ENCODE results near the gene ZDHHC14. TPM values are rescaled to one million over a fixed set of nuclear protein-coding genes. Genes with fewer than 3 reads are reported as not detected.
A peak's percentile ranks its signal among the peaks of the same experiment; 100 is the strongest.

The ZDHHC14 gene
- total and polyA plus RNA-seq, 2 of the 8 experiments (the other 6 are each of a cell fraction or from before 2014, with no cell fraction given): 2.9 to 5.3 TPM

DNA sequence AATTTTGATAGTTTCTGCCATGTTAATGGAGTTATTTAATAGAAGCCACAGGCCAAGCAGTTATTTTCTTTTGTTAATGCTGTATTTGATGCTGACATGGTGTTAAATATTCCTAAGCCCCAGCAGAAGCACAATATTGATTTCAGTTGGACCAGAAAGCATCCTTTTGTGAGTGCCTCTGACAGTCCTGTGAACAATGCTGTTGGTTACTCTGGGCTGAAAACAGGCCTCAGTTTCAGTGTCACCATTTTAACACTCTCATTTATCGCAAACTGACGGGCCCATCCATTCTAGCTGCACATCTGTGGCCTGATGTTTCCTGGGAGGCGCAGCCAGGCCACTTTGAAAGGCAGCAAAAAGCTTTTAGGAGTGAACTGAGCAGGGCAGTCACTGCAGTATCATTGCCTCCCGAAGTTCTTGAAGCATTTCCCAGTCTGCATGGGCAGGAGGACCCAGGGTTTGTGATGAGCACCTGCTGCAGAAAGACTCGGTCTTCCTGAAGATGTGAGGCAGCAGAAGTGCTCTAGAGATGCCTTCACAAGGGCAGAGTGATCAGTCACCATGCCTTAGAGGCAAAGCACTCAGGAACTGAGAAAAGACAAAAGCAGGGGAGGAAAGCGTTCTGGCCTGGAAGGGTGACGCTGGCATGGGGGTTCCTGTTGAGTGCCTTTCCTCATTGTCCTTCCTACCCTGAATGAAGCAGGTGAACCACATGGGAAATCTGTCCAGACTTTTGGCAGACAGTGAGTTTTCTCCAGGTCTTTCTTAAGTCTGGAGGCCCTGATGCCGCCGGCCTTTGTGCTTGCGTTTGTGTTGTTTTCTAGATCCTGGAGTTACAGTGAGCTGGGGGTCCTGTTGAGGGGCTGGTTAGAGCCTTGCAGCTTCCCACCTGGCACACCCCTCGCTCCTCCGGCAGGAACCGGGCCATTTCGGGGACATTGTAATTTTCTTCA, 74.0 kb downstream of the ZDHHC14 start:
- 86% methylated on average over 14 of the region's 14 CpGs; no CpG with 5 or more reads in 1 of the 2 experiments for WGBS, 2 experiments (ENCODE audit: extremely low coverage in 1 of 2, insufficient coverage in 1 of 2, insufficient read length in 1 of 2, insufficient replicate concordance in 2 of 2, low coverage in 1 of 2, low lambda C conversion rate in 2 of 2, missing lambda C conversion rate in 1 of 2)
- Histone ChIP-seq H3K23ac (ENCODE audit: insufficient read length) (no peak overlapping the region), H3K27ac (ENCODE audit: low read depth, low read length) (no peak overlapping the region), H4K20me1 (replicated peaks in 1 of 2; ENCODE audit: control insufficient read depth in 1 of 2, insufficient read depth in 2 of 2, low read length in 2 of 2) (no peaks in the 10 kb centered on the region), H3K36me3 (ENCODE audit: control insufficient read depth in 2 of 4, insufficient read depth in 4 of 4, low read length in 3 of 4) (no peaks in the 10 kb centered on the region), H3K4ac (replicated peaks; ENCODE audit: insufficient read length, low read depth, low read length) (no peak overlapping the region), H3K18ac (ENCODE audit: extremely low read depth, low read length) (no peak overlapping the region), H3K79me1 (ENCODE audit: low read depth, low read length) (no peaks in the 10 kb centered on the region), H2BK15ac (ENCODE audit: low read length) (no peak overlapping the region), H4K5ac (ENCODE audit: insufficient read length, low read depth, low read length) (no peak overlapping the region), H3K4me2 (ENCODE audit: insufficient read depth in 1 of 2, low read depth in 2 of 2, low read length in 2 of 2) (no peak overlapping the region), H3K9ac (replicated peaks in 1 of 4; ENCODE audit: extremely low read depth in 1 of 4, low read depth in 3 of 4, low read length in 3 of 4) (no peak overlapping the region), H3K27me3 (replicated peaks in 1 of 4; ENCODE audit: control insufficient read depth in 3 of 4, extremely low read depth in 1 of 4, insufficient read depth in 3 of 4, low read length in 3 of 4) (no peaks in the 10 kb centered on the region), H2BK12ac (ENCODE audit: low read depth, low read length) (peak overlapping the region; percentile 71; the same call in 1 of the 2 replicates), H4K91ac (replicated peaks; ENCODE audit: insufficient read length, low read length) (peak overlapping the region; percentile 57), H2AFZ (ENCODE audit: low read length) (no peak overlapping the region), H2BK5ac (ENCODE audit: low read depth, low read length) (no peak overlapping the region), H3K23me2 (ENCODE audit: low read depth, low read length) (peaks cover 2% of the 10 kb centered on the region; the same call in 1 of the 2 replicates), H3K79me2 (ENCODE audit: control insufficient read depth in 1 of 2, insufficient read depth in 2 of 2, low read length in 2 of 2) (no peaks in the 10 kb centered on the region), H3K14ac (ENCODE audit: insufficient read length) (no peak overlapping the region), H3K4me1 (replicated peaks in 1 of 4; ENCODE audit: control insufficient read depth in 3 of 4, insufficient read depth in 4 of 4, low read length in 3 of 4) (peaks cover 0 to 4% (median under 1%) of the 10 kb centered on the region in 4 experiments; a peak in 2 of 7 replicates), H2BK20ac (ENCODE audit: low read length) (no peak overlapping the region; the same call in 1 of the 2 replicates), H4K8ac (ENCODE audit: extremely low read depth, insufficient read depth, low read length) (no peak overlapping the region), H2AK5ac (ENCODE audit: low read depth, low read length) (no peak overlapping the region), H3K9me3 (ENCODE audit: insufficient read depth in 2 of 2, low read depth in 1 of 2, low read length in 1 of 2) (no peaks in the 10 kb centered on the region), H3K4me3 (ENCODE audit: extremely low read depth in 1 of 4, insufficient read depth in 2 of 4, low read depth in 3 of 4, low read length in 4 of 4) (no peak overlapping the region), H3K56ac (replicated peaks; ENCODE audit: insufficient read length, low read depth, low read length) (no peak overlapping the region), H2BK120ac (replicated peaks; ENCODE audit: low read depth, low read length) (no peak overlapping the region)
- no peak for FAIRE-seq
- peak in 1 of 2 experiments; percentile 43 for DNase-seq (ENCODE audit: low read depth in 1 of 2, low spot score in 2 of 2)
- CTCF ChIA-PET (ENCODE audit: partially characterized antibody): interaction anchor here (0.6 kb wide), 1 partner anchor 193 kb away, joined by 3 read pairs; no protein-coding TSS in a partner anchor
- POLR2A ChIA-PET (ENCODE audit: partially characterized antibody): no interaction called here
- no peak for TF ChIP-seq USF2 (IDR thresholded peaks at IDR 0.05; ENCODE audit: low read length)
- no peak for TF ChIP-seq EGR1 (IDR thresholded peaks at IDR 0.05; ENCODE audit: borderline replicate concordance, low read depth, low read length)
- TF ChIP-seq MAFK (IDR thresholded peaks at IDR 0.05; ENCODE audit: low read depth, low read length): no peak
- no peak for TF ChIP-seq ZNF274 (IDR thresholded peaks at IDR 0.05; ENCODE audit: borderline replicate concordance, extremely low read depth, low read length)
